ENCODE results near the gene BORCS5. TPM values are rescaled to one million over a fixed set of nuclear protein-coding genes. Genes with fewer than 3 reads are reported as not detected.

The BORCS5 gene
- total and polyA plus RNA-seq, 10 donors, result 3.3 to 25.9 (median 14.9) TPM

GRCh38 chr12:12486661-12487240 lies 129.9 kb downstream of the BORCS5 start:
- Histone ChIP-seq H3K27me3 (replicated peaks in 1 of 7) (no peaks in the 10 kb centered on the region), H3K36me3 (peaks cover 0 to 42% (median 7%) of the 10 kb centered on the region in 6 donors), H3K4me3 (no peak overlapping the region), H3K27ac (peak overlapping the region in 4 of 8 donors; percentile 2 to 19 (median 10)), H3K9me3 (no peaks in the 10 kb centered on the region), H3K4me1 (peaks cover 0 to 31% (median 8%) of the 10 kb centered on the region in 6 donors)
- DNase-seq, result no peak
- WGBS, 5 donors, result 68 to 82% (median 74%) methylated on average over 6 of the region's 6 CpGs
- TF ChIP-seq POLR2A (IDR thresholded peaks at IDR 0.05), result no peak
- TF ChIP-seq POLR2AphosphoS5 (IDR thresholded peaks at IDR 0.05), result no peak
- TF ChIP-seq, protein P1, sequence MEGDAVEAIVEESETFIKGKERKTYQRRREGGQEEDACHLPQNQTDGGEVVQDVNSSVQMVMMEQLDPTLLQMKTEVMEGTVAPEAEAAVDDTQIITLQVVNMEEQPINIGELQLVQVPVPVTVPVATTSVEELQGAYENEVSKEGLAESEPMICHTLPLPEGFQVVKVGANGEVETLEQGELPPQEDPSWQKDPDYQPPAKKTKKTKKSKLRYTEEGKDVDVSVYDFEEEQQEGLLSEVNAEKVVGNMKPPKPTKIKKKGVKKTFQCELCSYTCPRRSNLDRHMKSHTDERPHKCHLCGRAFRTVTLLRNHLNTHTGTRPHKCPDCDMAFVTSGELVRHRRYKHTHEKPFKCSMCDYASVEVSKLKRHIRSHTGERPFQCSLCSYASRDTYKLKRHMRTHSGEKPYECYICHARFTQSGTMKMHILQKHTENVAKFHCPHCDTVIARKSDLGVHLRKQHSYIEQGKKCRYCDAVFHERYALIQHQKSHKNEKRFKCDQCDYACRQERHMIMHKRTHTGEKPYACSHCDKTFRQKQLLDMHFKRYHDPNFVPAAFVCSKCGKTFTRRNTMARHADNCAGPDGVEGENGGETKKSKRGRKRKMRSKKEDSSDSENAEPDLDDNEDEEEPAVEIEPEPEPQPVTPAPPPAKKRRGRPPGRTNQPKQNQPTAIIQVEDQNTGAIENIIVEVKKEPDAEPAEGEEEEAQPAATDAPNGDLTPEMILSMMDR (IDR thresholded peaks at IDR 0.05 in 8 of 11, conservative IDR thresholded peaks at IDR 0.05 in 3 of 11), result no peak
- intact Hi-C loops (cut with DNase I; ENCODE audit: low total_unique reads), result no loop called here

- TF ChIP-seq, protein P1 (IDR thresholded peaks at IDR 0.05 in 8 of 11, conservative IDR thresholded peaks at IDR 0.05 in 3 of 11), result no peak
- no peak for TF ChIP-seq POLR2A (IDR thresholded peaks at IDR 0.05)
- TF ChIP-seq POLR2AphosphoS5 (IDR thresholded peaks at IDR 0.05), result no peak
- WGBS, 5 donors, result 92 to 97% (median 97%) methylated on average over 6 of the region's 6 CpGs
- intact Hi-C loops (cut with DNase I; ENCODE audit: low total_unique reads), result no loop called here
- no peaks in the 10 kb centered on the region for H3K27me3 ChIP-seq (replicated peaks in 1 of 7)
- peaks cover 0 to 26% (median 5%) of the 10 kb centered on the region in 6 donors for H3K4me1 ChIP-seq
- no peak for DNase-seq
- H3K36me3 ChIP-seq, result peaks cover 0 to 39% (median 7%) of the 10 kb centered on the region in 6 donors
- H3K27ac ChIP-seq, result peak overlapping the region in 1 of 8 donors; percentile 2
- H3K4me3 ChIP-seq, result no peak overlapping the region
- H3K9me3 ChIP-seq, result no peaks in the 10 kb centered on the region
Measured at GRCh38 chr12:12487490-12487889, 130.6 kb downstream of the BORCS5 start.

GRCh38 chr12:12488296-12488695 lies 131.4 kb downstream of the BORCS5 start:
- Histone ChIP-seq H3K4me1 (peaks cover 0 to 18% (median 1%) of the 10 kb centered on the region in 6 donors), H3K9me3 (no peaks in the 10 kb centered on the region), H3K27me3 (replicated peaks in 1 of 7) (no peaks in the 10 kb centered on the region), H3K36me3 (peaks cover 0 to 35% (median 7%) of the 10 kb centered on the region in 6 donors), H3K4me3 (no peak overlapping the region), H3K27ac (no peak overlapping the region)
- intact Hi-C loops (cut with DNase I; ENCODE audit: low total_unique reads), result no loop called here
- no peak for DNase-seq
- TF ChIP-seq POLR2A (IDR thresholded peaks at IDR 0.05), result no peak
- TF ChIP-seq POLR2AphosphoS5 (IDR thresholded peaks at IDR 0.05), result no peak
- TF ChIP-seq, protein P1 (IDR thresholded peaks at IDR 0.05 in 8 of 11, conservative IDR thresholded peaks at IDR 0.05 in 3 of 11), result no peak
- WGBS, 5 donors, result 93 to 99% (median 97%) methylated on average over 4 of the region's 4 CpGs

- intact Hi-C loops (cut with DNase I; ENCODE audit: low total_unique reads), result no loop called here
- no peak for DNase-seq
- H3K4me1 ChIP-seq, result peaks cover 0 to 12% (median 0%) of the 10 kb centered on the region in 6 donors
- 93 to 99% (median 95%) methylated on average over 8 of the region's 8 CpGs for WGBS, 5 donors
- no peak overlapping the region for H3K27ac ChIP-seq
- H3K9me3 ChIP-seq, result no peaks in the 10 kb centered on the region
- H3K36me3 ChIP-seq, result peaks cover 0 to 35% (median 7%) of the 10 kb centered on the region in 6 donors
- H3K27me3 ChIP-seq (replicated peaks in 1 of 7), result no peaks in the 10 kb centered on the region
- no peak overlapping the region for H3K4me3 ChIP-seq
- TF ChIP-seq POLR2A (IDR thresholded peaks at IDR 0.05) (no peak), POLR2AphosphoS5 (IDR thresholded peaks at IDR 0.05) (no peak)
- TF ChIP-seq, protein P1 (IDR thresholded peaks at IDR 0.05 in 8 of 11, conservative IDR thresholded peaks at IDR 0.05 in 3 of 11), result no peak
Measured at GRCh38 chr12:12488823-12489550, 132.1 kb downstream of the BORCS5 start.
